SHP77 (cell line): ENCODE measurements around the gene PIP4K2C.

Source experiments
- DNase-seq, 2 experiments: peaks; one replicate each; lab custom pipeline; 2025; lab: John Stamatoyannopoulos, UW

Gene PIP4K2C

GRCh38 chr12:57621497-57622292 is 30.7 kb downstream of the PIP4K2C start:
- peak; percentile 33 to 56 for DNase-seq

GRCh38 chr12:57622293-57623245 is 31.6 kb downstream of the PIP4K2C start:
- DNase-seq = no peak

GRCh38 chr12:57623385-57623784 is 32.4 kb downstream of the PIP4K2C start:
- no peak for DNase-seq

- no peak for DNase-seq
These were observed 32.9 kb downstream of the PIP4K2C start for GRCh38 chr12:57623811-57624390.

- DNase-seq = no peak
These were observed 33.6 kb downstream of the PIP4K2C start for GRCh38 chr12:57624441-57625220.

- no peak for DNase-seq
These were observed 34.5 kb downstream of the PIP4K2C start for GRCh38 chr12:57625261-57626032.

- no peak for DNase-seq
These were observed 35.3 kb downstream of the PIP4K2C start for GRCh38 chr12:57626111-57626920.

GRCh38 chr12:57626921-57627445 is 36.0 kb downstream of the PIP4K2C start:
- DNase-seq = no peak

GRCh38 chr12:57627501-57628279 is 36.7 kb downstream of the PIP4K2C start:
- no peak for DNase-seq

- no peak for DNase-seq
These were observed 37.5 kb downstream of the PIP4K2C start for GRCh38 chr12:57628280-57629191.

GRCh38 chr12:57629897-57630471 is 39.0 kb downstream of the PIP4K2C start:
- DNase-seq = no peak

GRCh38 chr12:57630891-57631433 is 40.0 kb downstream of the PIP4K2C start:
- DNase-seq = no peak

- no peak for DNase-seq
These were observed 40.6 kb downstream of the PIP4K2C start for GRCh38 chr12:57631566-57632072.

GRCh38 chr12:57632073-57632957 is 41.3 kb downstream of the PIP4K2C start:
- peak in 1 of 2 experiments; percentile 28 for DNase-seq

GRCh38 chr12:57632958-57633840 is 42.2 kb downstream of the PIP4K2C start, which contains the start of gene B4GALNT1:
TSS of gene B4GALNT1 (minus strand) at chr12:57633201. CDS start at chr12:57632132, 1,069 bp downstream.
- peak; percentile 49 to 75 for DNase-seq
